Mucosa of descending colon (tissue), 3 donors: ENCODE measurements around the gene ZC3H7B. TPM values are rescaled to one million over a fixed set of nuclear protein-coding genes. Genes with fewer than 3 reads are reported as not detected.

Experiments used
- ATAC-seq: fragments of 200-7000 bp; cut with Tn5 transposase; one replicate; pipeline ENCODE4 v1.9.1; 2020; ENCODE audit warnings: mild to moderate bottlenecking, moderate library complexity
- DNase-seq, 3 donors: peaks; one replicate each; pipeline ENCODE4 v3.0.0-alpha.2; 2020
- H3K36me3 ChIP-seq: fragments of 200-600 bp; one replicate; pipeline ENCODE4 v1.8.0; 2021; ENCODE audit warnings: low read depth, mild to moderate bottlenecking
- H3K4me1 ChIP-seq: fragments of 200-600 bp; one replicate; pipeline ENCODE4 v1.8.0; 2021; ENCODE audit warnings: low read depth, mild to moderate bottlenecking
- H3K4me3 ChIP-seq: fragments of 200-600 bp; one replicate; pipeline ENCODE4 v1.8.0; 2021; ENCODE audit warnings: mild to moderate bottlenecking
- H3K9me3 ChIP-seq: fragments of 200-600 bp; one replicate; pipeline ENCODE4 v1.8.0; 2021; ENCODE audit warnings: mild to moderate bottlenecking
- intact Hi-C, 2 donors: fragments of 100-400 bp; cut with DNase I in 1 of 2; cut with micrococcal nuclease in 1 of 2; formaldehyde crosslinking; loops; one replicate each; pipeline versions ENCODE4 v1.11.0 to v1.11.1; 2022; cut with DNase I, micrococcal nuclease
- total RNA-seq, 3 donors: library from RNA; stranded (reverse); fragmentation: NEBNext Ultra II Directional in 2 of 3; extraction: Animal tissue kit (Norgen Biotek cat#: 25700) in 2 of 3; gene quantifications; one replicate each; pipeline versions ENCODE4 v1.2.1 to v1.2.4, GENCODE V29; 2021 to 2023
- TF ChIP-seq, protein P1 (sequence below): fragments of 200-600 bp; IDR thresholded peaks from one replicate; pipeline ENCODE4 v1.8.0; 2022; ENCODE audit warnings: antibody characterized with exemption, mild to moderate bottlenecking
- donor health status: DM: no; HTN: no; CAD: no; lungs with moderate emphysema.
- donor health status: DM: no; HTN: no; CAD: no.
- donor health status: DM: no; HTN: yes; CAD: no.

Gene ZC3H7B
- total RNA-seq, 3 donors from 2014 or later = 37.8 to 57.5 (median 39.3) TPM

DNA sequence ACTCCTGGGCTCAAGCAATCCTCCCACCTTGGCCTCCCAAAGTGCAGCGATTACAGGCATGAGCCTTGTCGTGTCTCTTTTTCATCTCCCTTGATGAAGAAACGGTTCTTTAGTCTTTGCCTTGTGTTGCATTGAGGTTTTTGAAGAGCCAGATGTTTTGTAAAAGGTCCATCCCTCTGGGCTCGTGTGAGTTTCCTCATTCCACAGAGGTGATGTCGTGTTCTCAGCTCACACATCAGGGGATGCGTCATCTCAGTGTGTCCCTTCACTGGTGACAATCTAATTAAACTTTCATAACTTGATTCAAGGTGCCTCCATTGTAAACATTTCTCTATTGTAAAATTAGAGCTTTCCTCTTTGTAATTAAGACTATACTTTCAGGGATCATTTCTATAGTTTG is 50.7 kb downstream of the ZC3H7B start:
- peak; percentile 22 for ATAC-seq
- peaks cover 10% of the 10 kb centered on the region for H3K36me3 ChIP-seq

DNA sequence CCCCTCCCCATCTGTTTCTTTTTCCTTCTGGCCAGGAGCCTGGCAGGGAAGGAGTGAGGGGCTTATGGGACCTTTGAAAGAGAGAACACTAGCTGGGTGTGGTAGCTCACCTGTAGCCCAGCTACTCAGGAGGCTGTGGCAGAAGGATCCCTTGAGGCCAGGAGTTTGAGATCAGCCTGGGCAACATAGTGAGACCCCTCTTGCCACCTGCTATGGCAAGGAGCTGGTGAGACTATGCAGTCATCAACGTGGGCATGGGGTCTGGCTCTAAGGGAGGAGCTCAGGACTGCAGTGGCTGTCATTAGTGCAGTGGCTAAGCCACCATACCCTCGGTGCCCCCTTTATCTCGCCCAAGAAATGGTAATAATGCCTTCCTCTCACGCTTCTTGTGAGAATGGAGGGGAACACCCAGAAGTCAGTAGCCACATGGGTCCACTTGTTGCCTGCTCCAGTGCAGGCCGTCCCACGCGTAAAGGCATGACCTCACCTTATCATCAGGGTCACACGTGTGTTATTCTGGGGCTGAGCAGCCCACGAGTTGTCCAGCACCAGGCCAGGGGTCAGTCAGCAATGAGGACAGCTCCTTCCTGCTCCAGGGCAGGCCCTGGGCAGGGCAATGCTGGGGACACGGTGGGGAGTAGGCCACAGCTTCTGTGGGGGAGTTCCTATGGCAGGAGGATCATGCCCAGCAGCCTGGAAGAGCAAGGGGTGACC is 52.7 kb downstream of the ZC3H7B start:
- intact Hi-C loops = no loop called here
- H3K4me3 ChIP-seq = no peak overlapping the region
- no peak for DNase-seq
- peaks cover 10% of the 10 kb centered on the region for H3K36me3 ChIP-seq
- ATAC-seq = no peak
- TF ChIP-seq, protein P1, sequence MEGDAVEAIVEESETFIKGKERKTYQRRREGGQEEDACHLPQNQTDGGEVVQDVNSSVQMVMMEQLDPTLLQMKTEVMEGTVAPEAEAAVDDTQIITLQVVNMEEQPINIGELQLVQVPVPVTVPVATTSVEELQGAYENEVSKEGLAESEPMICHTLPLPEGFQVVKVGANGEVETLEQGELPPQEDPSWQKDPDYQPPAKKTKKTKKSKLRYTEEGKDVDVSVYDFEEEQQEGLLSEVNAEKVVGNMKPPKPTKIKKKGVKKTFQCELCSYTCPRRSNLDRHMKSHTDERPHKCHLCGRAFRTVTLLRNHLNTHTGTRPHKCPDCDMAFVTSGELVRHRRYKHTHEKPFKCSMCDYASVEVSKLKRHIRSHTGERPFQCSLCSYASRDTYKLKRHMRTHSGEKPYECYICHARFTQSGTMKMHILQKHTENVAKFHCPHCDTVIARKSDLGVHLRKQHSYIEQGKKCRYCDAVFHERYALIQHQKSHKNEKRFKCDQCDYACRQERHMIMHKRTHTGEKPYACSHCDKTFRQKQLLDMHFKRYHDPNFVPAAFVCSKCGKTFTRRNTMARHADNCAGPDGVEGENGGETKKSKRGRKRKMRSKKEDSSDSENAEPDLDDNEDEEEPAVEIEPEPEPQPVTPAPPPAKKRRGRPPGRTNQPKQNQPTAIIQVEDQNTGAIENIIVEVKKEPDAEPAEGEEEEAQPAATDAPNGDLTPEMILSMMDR = no peak
- H3K9me3 ChIP-seq = no peaks in the 10 kb centered on the region
- peaks cover 3% of the 10 kb centered on the region for H3K4me1 ChIP-seq

More for the DNA sequence above, 50.7 kb downstream of the ZC3H7B start:
- peaks cover 3% of the 10 kb centered on the region for H3K4me1 ChIP-seq
- TF ChIP-seq, protein P1 = no peak
- intact Hi-C loops = no loop called here
- H3K9me3 ChIP-seq = no peaks in the 10 kb centered on the region
- H3K4me3 ChIP-seq = no peak overlapping the region
- DNase-seq = no peak

DNA sequence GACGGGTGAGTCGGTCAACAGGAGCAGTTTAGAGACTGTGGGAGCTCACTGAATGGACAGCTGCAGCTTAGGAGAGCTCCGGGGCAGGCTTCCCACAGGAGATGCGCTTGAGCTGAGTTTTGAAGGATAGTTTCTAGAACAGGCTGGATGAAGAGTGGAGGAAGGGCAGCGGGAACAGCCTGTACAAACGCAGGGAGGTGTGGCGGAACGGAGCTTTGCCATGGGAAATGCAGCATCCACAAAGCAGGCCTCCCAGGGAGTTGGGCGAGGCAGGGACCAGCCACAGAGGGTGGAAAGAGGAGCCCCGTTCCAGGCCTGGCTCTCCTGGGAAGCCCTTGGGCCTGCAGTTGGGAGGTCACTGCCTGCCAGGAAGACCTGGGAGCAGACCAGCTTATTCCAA is 53.7 kb downstream of the ZC3H7B start:
- ATAC-seq = no peak
- TF ChIP-seq, protein P1 = no peak
- DNase-seq = no peak

DNA sequence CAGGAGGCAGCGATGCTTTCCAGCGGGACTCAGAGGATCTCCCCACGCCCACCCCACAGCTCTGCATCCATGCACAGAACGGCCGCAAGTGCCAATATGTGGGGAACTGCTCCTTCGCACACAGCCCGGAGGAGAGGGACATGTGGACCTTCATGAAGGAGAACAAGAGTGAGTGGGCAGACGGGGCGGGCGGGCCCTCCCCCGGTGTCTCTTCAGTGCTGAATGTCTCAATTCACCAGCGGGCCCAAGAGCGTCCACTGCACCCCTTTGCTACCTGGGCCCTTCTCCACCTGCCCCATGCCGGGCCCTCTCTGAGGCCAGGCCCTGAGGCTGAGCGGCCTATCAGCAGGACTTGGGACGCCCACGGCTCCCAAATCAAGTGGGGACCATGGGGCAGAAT is 54.6 kb downstream of the ZC3H7B start:
- DNase-seq = no peak
- intact Hi-C loops = no loop called here
- TF ChIP-seq, protein P1 = no peak
- ATAC-seq = no peak
- Histone ChIP-seq H3K4me1 (no peaks in the 10 kb centered on the region), H3K36me3 (peaks cover 10% of the 10 kb centered on the region), H3K9me3 (no peaks in the 10 kb centered on the region), H3K4me3 (no peak overlapping the region)

More for the DNA sequence above, 53.7 kb downstream of the ZC3H7B start:
- intact Hi-C loops = no loop called here
- Histone ChIP-seq H3K36me3 (peaks cover 10% of the 10 kb centered on the region), H3K4me1 (peaks cover 2% of the 10 kb centered on the region), H3K9me3 (no peaks in the 10 kb centered on the region), H3K4me3 (no peak overlapping the region)

DNA sequence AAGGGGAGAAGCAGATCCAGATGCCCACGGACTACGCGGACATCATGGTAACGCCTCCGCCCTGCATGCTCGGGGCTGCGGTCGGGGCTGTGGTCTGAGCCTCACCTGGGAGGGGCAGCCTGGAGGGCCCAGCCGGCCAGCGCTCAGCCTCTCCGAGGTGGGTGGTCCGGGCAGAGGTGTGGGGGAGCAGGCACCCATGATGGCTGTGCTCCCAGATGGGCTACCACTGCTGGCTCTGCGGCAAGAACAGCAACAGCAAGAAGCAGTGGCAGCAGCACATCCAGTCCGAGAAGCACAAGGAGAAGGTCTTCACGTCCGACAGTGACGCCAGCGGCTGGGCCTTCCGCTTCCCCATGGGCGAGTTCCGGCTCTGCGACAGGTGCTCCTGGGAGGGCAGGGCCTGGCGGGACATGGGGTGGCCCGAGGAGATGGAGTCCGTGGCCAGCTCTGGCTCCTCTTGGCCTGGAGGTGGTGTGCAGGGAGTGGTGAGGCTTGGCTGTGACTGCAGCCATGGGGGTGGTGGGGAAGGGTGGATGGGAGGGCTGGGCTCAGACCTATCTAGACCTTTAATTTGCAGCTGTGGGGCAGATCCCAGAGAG is 55.2 kb downstream of the ZC3H7B start:
- Histone ChIP-seq H3K36me3 (peaks cover 10% of the 10 kb centered on the region), H3K4me3 (no peak overlapping the region), H3K9me3 (no peaks in the 10 kb centered on the region), H3K4me1 (no peaks in the 10 kb centered on the region)
- DNase-seq (no peak), ATAC-seq (no peak)
- TF ChIP-seq, protein P1 = no peak
- intact Hi-C loops = no loop called here
